Osteocyte (in vitro differentiated cells): ENCODE results near the gene SNTG2. TPM values are rescaled to one million over a fixed set of nuclear protein-coding genes. Genes with fewer than 3 reads are reported as not detected.

ENCODE experiments used
- DNase-seq: peaks from one replicate; pipeline ENCODE4 v3.0.0; 2021; ENCODE audit warnings: mixed read lengths; ENCODE audit not compliant: unreplicated experiment; ENCODE audit errors: extremely low spot score
- H3K27ac Mint-ChIP-seq: one replicate; pipeline ENCODE4 v1.8.0; 2021; ENCODE audit warnings: mild to moderate bottlenecking, mixed read lengths; ENCODE audit not compliant: unreplicated experiment
- H3K27me3 Mint-ChIP-seq: one replicate; pipeline ENCODE4 v1.8.0; 2021; ENCODE audit warnings: mixed read lengths; ENCODE audit not compliant: unreplicated experiment
- H3K36me3 Mint-ChIP-seq: one replicate; pipeline ENCODE4 v1.8.0; 2021; ENCODE audit warnings: mixed read lengths; ENCODE audit not compliant: unreplicated experiment
- H3K4me1 Mint-ChIP-seq: one replicate; pipeline ENCODE4 v1.8.0; 2021; ENCODE audit warnings: mixed read lengths; ENCODE audit not compliant: unreplicated experiment
- H3K4me3 Mint-ChIP-seq: one replicate; pipeline ENCODE4 v1.8.0; 2021; ENCODE audit warnings: mild to moderate bottlenecking, moderate library complexity, mixed read lengths; ENCODE audit not compliant: unreplicated experiment
- H3K9me3 Mint-ChIP-seq: one replicate; pipeline ENCODE4 v1.8.0; 2021; ENCODE audit warnings: mixed read lengths; ENCODE audit not compliant: unreplicated experiment
- total RNA-seq: library from RNA; stranded (reverse); gene quantifications from 2 replicates; pipeline ENCODE4 v1.2.1, GENCODE V29; 2021
- TF ChIP-seq, protein P1 (sequence below): fragments of 200-600 bp; sonication (generic); IDR thresholded peaks from 2 replicates; pipeline ENCODE4 v1.5.0; 2021; ENCODE audit warnings: antibody characterized with exemption, mild to moderate bottlenecking, moderate library complexity

The SNTG2 gene
- total RNA-seq, 1 donor from 2014 or later, result not detected

DNA sequence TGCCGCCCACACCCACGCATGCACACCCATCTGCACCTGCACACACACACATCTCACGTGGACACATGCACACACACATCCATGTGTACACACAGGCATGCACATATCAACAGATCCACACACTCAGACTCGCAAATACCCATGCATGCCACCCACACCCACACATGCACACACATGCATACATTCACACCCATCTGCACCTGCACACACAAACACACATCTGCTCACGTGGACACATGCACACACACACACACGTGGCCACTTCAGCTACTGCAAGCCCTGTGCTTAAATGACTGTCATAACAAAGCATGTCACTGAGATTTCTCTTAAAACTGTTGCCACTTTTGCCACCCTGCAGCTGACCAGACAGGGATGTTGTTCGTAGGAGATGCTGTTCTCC, 186.6 kb downstream of the SNTG2 start:
- Mint-ChIP-seq H3K4me3 (no peak overlapping the region), H3K27me3 (no peaks in the 10 kb centered on the region), H3K4me1 (no peaks in the 10 kb centered on the region), H3K36me3 (no peaks in the 10 kb centered on the region), H3K27ac (no peak overlapping the region), H3K9me3 (no peaks in the 10 kb centered on the region)
- no peak for DNase-seq
- TF ChIP-seq, protein P1, sequence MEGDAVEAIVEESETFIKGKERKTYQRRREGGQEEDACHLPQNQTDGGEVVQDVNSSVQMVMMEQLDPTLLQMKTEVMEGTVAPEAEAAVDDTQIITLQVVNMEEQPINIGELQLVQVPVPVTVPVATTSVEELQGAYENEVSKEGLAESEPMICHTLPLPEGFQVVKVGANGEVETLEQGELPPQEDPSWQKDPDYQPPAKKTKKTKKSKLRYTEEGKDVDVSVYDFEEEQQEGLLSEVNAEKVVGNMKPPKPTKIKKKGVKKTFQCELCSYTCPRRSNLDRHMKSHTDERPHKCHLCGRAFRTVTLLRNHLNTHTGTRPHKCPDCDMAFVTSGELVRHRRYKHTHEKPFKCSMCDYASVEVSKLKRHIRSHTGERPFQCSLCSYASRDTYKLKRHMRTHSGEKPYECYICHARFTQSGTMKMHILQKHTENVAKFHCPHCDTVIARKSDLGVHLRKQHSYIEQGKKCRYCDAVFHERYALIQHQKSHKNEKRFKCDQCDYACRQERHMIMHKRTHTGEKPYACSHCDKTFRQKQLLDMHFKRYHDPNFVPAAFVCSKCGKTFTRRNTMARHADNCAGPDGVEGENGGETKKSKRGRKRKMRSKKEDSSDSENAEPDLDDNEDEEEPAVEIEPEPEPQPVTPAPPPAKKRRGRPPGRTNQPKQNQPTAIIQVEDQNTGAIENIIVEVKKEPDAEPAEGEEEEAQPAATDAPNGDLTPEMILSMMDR, result no peak

DNA sequence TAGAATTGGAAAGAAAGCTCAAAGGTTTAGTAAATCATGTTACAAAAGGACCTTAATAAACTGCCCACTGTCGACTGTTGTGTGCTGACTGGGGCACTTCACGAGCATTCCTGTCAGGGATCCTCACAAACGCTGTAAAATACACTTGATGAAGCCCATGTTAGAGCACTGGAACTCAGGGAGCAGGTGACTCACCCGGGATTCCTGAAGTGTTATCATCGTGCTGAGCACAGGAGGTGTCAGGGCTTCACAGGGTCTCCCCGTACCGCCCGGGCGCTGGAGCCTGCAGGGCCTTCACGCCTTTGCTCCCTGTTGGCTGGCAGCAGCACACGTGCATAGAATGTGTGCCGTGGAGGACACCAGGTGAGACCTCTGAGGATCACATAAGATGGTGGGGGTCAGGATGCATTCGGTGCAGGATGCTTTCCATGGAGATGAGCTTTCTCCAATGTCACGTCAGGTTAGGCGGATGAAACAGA, 187.3 kb downstream of the SNTG2 start:
- Mint-ChIP-seq H3K27ac (no peak overlapping the region), H3K4me1 (no peaks in the 10 kb centered on the region), H3K36me3 (no peaks in the 10 kb centered on the region), H3K27me3 (no peaks in the 10 kb centered on the region), H3K4me3 (no peak overlapping the region), H3K9me3 (no peaks in the 10 kb centered on the region)
- DNase-seq, result no peak
- TF ChIP-seq, protein P1, result no peak

DNA sequence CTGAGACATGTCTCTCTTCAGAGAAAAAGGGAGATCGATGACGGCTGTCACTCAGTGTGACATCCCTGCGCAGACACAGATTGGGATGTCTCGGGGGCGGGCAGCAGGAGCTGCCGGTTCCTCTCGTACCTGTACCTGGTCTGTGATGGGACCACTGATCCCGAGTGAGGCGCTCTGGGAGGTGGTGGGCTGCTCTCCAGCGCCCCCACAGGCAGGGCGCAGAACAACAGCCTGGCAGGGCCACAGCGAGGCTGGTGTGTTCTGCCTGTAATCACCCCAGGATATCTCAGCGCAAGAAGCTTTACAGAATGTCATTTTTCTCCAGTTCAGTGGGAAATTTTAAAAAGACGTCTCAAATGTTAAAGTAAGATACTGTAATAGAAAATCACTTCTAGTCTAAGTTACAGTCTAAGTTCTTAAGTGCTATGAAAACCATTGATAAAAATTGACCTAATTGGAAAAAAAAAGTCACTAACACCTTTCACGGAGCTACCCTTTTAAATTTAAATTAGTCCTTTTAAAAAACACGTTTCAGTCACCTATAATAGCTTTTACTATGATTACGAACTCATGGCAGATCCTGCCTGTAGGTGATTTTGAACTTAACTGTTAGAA, 189.8 kb downstream of the SNTG2 start:
- Mint-ChIP-seq H3K27ac (no peak overlapping the region), H3K4me3 (no peak overlapping the region), H3K27me3 (no peaks in the 10 kb centered on the region), H3K9me3 (no peaks in the 10 kb centered on the region), H3K4me1 (no peaks in the 10 kb centered on the region), H3K36me3 (no peaks in the 10 kb centered on the region)
- DNase-seq, result no peak
- TF ChIP-seq, protein P1, result peak; percentile 78

DNA sequence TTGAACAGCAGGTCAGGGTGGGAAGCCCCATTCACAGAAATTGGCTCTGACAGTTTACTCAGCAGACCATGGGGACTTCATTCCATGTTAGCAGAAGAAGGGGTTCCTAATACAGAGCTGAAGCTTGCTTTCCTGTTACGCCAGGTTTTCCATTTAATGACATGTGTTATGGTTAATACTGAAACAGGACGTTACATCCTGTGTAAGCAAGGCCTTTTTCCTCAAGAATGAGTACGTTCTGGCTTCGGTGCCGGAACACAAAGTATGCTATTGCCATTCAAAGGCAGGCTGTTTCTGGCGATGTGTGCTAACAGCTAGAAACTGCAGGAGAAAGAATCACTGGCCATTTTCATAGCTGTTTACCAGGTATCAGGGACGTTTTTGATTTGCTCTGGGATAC, 190.4 kb downstream of the SNTG2 start:
- no peaks in the 10 kb centered on the region for H3K9me3 Mint-ChIP-seq
- H3K27ac Mint-ChIP-seq, result no peak overlapping the region
- H3K4me1 Mint-ChIP-seq, result no peaks in the 10 kb centered on the region
- DNase-seq, result no peak
- no peaks in the 10 kb centered on the region for H3K27me3 Mint-ChIP-seq
- H3K36me3 Mint-ChIP-seq, result no peaks in the 10 kb centered on the region
- H3K4me3 Mint-ChIP-seq, result no peak overlapping the region
- TF ChIP-seq, protein P1, result no peak

DNA sequence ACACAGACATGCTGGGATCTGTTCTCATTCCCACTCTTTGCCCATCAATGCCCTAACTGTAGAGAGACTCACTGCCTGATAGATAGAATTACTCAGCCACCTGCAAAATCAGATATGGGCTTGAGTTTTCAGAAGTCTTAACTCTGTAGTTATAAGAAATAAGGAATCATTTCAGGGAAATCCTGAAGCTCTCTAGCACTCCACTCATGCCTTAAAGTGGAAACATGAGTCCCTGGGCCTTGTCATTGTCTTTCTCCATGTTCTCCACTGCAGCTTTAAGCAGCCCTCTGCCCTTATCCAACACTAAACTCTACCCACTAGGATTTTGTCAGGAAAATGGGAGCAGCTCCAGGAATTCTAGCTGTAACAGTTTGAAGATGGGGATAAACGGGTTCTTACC, 192.5 kb downstream of the SNTG2 start:
- H3K36me3 Mint-ChIP-seq, result no peaks in the 10 kb centered on the region
- H3K4me3 Mint-ChIP-seq, result no peak overlapping the region

More for the DNA sequence above, 192.5 kb downstream of the SNTG2 start:
- H3K27ac Mint-ChIP-seq, result no peak overlapping the region
- H3K4me1 Mint-ChIP-seq, result no peaks in the 10 kb centered on the region
- TF ChIP-seq, protein P1, result no peak
- H3K27me3 Mint-ChIP-seq, result no peaks in the 10 kb centered on the region
- DNase-seq, result no peak
- H3K9me3 Mint-ChIP-seq, result no peaks in the 10 kb centered on the region
